GM19463 (cell line): ENCODE data around the gene FAM241B.

ENCODE experiments used
- ATAC-seq: cut with Tn5 transposase; IDR thresholded peaks from one replicate; pipeline ENCODE4 v1.9.1; 2021; ENCODE audit warnings: mild to moderate bottlenecking, moderate library complexity; ENCODE audit not compliant: unreplicated experiment

FAM241B gene

DNA sequence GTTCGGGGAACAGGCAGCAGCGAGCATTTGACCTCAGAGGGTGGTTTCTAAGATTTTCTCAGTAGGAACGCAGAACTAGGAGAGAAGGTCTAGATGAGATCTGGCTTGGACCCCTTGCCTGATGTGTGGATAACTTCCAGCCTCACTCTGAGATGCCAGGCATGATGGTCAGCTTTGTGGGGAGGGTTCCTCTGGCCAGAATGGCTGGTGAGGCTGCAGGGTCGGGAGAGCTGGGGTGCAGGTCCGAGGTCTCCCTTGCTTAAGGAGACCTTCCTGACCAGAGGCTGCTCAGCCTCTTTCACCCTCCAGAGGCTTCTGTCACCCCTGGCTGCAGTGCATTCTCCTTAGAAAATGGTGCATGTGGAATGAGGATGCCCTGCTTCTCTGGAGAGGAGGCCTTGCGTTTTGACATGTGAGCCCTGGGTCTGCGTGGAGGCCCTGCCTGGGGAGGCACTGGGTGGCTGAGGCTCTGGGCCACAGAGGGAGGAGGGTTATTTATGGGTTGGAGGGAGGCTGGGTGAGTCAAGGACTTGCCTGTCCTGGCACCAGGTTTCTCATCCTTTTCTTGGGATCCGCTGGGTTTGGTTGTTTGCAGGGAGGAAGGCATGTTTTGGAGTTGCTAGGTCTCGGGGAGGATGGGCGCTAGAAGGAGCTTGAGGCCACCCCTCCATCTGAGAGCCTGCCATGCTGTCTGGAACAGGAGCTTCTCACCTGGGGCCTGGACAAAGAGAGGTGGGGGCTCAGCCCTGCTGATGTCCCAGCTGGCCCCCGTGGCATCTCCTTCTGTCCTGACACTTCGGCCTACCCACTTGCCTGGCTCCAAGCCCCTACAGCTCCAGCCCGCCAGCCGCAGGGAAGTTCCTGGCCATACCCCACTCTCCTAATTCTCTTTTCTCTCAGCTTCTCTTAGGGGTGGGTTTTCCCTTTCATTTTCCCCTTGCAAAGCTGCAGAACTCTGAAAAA is 3.9 kb downstream of the FAM241B start:
- ATAC-seq = no peak

DNA sequence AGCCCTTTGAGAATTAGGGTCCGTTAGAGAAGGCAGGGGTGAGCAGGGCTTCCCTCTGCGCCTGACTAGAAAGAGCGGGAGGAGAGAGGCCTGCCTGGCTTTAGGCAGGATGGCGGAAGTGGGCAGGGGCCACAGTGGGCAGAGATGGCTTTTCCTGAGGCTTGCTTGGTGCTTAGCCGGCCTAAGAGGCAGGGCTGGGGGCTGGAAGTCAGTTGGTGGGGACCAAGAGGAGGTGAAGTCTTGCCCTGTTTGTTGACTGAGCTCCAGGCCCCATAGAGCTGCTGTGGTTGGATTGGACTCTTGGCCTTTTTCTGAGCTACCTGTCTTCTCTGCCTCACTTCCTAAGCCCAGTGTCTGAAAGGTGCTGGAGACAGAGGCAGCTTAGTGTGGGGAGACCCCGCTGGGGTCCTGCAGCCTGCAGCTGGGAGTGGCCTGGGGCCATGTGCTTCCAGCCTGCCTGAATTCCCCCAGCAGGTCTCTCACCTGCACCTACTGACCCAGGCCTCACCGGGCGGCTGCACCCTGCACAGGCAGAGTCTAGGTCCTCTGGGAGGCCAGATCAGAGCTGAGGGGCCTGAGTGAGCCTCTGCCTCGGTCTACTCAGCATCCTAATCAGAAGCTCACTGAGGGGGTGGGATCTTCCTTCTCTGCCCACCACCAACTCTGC is 4.8 kb downstream of the FAM241B start:
- ATAC-seq = no peak

DNA sequence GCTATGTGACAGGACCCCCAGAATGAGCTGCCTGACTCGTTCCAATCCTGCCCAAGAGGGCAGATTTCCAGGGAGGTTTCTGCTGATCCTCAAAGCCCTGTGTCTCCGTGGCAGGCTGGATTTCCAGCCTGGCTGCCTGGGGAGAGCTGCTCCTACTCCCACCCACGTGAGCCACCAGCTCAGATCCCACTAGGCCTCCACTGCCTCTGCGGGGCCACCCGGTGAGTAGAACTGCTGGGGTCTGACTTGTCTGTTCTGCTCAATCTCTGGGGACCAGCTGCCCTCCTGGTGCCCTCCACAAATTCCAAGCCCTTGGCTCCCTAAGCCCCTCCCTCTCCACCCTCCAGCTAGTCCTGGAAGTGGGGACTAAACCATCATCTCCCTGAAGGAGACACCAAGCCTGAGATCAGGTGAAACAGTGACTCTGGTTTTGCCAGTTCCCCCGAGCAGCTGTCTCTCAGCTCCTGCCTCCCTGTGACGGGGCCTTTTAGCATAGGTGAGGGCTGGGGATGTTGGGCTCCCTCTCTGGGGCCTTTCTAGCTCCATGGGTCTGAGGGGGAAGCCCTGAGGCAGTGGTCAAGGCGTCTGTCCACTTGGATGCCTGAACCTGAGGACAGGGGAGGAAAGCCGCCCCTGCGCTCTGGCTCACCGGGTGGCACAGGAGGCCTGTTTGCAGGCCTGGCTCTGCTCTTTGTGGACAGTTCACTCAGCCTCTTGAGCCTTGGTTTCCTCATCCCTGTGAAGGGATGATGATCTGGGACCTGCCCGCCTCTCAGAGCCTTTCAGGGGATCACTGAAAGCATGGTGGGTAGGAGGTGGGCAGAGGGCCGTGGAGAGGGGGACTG is 5.6 kb downstream of the FAM241B start:
- no peak for ATAC-seq

DNA sequence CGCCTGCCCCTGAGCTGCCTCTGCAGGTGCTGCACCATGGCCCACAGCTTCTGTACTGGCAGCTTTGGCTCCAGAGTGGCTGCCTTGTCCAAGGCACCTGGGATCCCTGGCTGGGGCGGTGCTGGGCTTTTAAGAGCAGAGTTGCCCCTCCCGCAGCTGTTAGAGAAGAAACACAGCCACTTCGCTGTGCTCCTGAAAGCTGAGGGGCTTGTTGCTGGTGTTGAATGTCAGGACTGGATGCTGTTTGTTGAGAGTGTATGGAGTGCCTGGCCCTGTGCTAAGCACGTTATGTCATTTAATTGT is 6.2 kb downstream of the FAM241B start:
- ATAC-seq = no peak

DNA sequence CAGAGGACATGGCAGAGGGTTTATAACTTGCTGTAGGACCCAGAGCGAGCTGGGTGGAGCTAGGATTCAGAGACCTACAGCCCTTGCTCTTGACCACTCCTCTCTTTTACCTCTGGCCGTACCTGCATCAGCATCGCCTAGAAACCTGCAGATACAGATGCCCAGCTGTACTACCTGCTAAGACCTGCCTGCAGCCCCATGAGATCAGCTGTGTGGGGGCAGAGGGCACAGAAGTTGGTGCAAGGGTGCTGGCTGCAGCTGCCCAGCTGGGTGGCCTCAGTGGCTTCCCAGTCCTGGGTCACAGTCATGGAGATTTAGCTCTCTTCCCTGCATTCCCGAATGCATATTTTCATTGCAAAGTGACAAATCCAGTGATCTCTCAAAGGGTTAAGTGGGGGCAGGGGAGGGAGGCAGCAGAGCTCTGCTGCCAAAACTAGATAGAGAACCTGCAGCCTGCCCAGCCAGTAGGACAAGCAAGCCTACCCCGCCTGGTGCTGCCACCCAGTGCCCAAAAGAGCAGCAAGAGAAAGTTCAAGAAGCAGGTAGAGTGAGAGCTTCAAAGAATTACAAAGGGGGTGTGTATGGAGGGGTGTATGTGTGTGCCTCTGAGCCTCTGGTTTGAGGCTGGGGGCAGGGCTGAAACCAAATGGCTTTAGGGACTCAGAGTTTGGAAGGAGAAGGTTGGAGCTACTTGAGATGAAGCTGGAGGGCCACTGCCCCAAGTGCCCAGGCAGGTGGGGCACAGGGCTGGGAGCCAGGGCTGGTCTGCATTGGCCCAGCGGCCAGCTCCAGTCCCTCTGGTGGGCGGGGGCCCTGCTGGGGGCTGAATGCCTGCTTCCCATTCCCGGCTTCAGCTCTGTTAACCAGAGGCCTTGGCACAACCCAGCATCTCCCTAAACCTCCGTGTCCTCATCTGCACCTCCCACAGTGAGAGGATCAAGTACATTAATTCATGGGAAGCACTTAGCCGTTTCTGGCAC is 6.9 kb downstream of the FAM241B start:
- no peak for ATAC-seq

DNA sequence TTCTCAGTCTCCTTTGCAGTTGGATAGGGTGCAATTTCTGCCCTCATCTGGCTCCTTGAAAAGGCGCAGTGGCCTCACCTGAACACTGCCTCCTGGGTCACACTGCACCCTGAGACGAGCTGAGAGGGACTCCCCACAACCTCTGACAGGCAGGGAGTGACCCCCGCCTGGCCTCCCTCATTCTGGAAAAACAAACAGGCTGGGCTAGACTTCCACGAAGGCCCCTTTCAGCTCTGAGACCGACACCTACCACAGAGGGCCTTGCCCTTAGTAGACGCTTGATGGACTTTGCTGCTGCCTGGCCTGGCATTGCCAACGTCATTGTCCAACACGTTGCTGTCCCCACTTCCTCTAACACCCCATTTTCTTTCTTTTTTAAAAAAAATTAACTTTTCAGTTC is 8.6 kb downstream of the FAM241B start:
- no peak for ATAC-seq

DNA sequence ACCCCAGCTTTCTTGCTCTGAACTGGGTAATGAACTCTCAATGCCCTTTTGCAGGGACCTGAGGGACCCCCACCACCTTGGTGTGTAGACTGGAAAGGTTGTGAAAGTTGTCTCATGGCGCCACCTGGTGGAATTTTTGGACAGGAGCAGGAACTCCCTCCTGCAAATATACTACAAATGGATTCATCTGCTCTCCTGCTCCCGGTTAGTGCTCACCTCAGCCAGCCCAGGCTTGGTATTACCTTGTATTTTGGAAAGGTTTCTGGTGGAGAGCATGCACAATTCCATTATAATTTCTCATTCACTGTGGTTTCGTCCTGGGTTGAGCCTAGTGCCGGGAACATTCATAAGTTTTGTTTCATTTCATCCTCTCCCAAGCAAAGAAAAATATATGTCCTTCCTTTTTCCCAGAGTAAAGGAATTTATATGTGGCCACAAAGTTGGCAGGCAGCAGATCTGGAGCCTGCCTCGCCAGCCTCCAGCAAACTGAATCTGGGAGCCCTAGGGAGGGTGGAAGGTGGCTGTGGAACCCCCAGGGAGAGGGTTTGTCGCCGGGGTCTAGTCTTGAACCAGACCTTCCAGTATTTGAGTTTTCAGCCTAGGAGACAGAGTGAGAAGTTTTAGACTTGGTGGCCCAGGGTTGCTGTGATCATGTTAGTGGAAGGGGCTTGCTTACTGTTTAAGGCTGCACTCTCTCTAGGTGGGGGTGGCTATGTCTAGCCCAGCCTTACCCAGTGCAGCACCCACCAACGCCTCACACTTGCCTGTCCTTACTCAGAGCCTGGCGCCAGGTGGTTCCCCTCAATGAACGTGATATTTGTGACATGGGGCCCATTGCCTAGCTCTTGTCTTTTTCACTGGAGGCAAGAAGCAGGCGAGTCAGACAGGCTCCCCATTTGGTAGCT is 9.5 kb downstream of the FAM241B start:
- no peak for ATAC-seq

DNA sequence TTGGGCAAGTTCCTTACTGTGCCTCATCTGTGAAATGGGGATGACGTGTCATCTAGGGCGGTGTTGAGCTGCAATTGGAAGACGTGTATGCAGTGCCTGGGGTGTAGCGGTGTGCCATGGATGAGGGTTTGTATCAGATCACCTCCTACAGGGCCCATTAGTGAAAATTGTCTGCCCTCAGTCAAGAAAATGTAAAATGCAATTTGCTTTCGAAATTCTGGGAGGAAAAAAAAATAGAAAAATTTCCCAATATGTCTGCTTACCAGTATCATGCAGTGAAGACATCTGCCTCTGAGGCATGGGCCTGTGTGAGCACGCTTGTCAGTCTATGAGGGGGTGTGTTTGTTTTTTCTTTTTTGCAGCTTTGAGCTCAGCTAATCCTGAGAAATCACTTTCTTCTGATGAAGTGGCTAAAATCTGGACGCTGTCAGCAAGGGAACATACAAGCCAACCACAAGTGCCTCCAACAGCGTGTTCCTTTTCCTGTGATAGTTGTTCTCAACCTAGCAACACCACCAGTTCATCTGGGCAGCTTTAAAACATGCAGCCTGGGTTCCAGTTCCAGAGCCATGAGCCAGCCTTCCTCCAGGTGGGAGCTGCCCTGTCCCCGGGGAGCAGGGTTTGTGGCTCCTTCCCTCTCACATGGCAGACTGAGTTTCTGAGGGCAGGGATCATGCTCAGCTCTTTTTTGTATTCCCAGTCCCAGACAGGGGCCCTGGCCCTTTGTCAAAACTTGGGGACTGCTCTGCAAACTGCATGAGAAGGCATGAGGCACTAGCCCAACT is 10.3 kb downstream of the FAM241B start:
- ATAC-seq = no peak

DNA sequence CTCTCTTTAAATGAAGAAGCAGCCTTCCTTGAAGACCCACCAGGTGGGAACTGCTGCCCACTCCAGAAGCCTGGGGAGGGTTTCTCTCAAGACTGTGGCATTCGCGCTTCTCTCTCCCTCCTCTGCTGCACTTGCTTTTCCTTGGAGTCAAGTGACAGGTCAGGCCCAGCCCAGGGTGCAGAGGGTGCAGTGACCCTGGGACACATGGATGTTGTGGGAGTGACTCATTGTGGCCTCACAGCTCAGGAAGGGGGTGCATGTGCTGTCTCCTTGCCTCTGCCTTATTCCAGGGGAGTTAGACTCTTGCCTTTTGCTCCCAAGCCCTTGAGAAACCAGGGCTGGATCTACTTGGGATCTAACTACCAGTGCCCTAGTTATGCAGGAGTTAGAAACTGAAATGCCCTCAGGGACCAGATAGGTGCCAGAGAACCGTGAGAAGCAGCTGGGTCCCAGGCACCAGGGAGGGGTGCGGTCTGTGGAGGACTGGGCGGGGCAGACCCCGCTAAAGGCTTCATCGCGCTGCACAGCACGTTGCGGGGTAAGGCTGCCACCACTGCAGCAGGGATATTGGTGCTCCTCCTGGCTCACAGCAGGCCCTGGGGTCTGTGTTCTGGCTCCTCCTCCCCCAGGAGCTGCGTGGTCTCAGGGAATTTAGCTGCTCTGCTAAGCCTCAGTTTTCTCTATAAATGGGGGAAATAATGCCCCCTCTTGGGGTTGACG is 11.4 kb downstream of the FAM241B start:
- ATAC-seq = no peak

DNA sequence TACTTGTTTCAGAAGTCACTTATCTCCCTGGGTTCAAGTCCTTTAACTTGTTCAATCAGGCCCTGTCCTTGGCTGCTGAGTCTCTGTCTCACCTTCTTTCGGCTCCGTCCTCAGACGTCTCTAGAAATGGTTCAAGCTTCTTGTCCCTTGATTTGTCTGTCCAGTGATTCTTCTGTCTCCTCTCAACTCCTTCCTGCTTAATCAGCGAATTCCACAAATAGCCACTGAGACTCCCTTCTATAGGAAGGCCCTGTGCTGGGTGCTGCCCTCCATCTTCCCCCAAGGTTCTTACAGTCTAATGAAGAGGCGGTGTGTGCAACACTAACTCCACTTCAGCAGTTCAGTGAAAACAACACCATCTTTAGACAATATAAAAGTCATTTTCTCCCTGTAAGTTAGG is 12.7 kb downstream of the FAM241B start:
- no peak for ATAC-seq

DNA sequence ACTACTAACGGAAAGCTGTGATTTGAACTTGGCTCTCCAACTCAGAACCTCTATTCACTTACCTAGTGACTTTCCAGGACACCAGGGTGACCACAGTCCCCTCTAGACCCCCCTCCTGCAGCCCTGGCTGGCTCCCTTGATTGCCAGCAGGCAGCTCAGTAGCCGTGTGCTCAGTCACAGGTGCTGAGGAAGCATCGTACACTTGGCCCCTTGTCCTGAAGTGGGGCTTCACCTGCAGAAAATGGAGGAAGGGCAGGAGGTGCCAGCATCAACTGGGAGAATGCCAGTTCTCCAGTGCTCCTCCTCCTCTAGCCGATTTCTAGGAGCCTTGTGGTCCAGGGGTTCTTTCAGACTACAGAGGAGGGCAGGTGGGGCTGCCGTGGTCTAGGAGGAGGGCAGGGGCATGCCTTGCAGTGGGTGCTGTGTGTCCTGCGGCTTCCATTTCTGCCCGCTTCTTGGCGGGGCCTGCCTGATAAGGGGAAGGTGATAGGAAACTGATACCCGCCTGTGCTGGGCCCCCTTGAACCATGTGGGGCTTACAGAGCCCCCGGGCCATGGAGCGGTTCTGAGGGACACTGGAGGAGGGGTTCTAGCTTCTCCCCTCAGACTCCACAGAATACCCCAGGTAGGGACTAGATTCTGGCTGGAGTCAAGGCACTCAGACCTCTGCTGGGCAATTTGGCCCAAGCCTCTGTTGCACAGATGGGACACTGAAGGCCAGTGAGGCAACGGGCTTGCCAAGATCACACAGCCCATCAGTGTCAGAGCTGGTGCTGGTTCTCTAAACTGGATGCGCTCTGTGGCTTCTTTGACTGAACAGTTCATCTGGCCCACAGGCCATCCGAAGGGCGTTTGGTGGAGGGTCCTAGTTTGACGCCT is 14.0 kb downstream of the FAM241B start:
- no peak for ATAC-seq

DNA sequence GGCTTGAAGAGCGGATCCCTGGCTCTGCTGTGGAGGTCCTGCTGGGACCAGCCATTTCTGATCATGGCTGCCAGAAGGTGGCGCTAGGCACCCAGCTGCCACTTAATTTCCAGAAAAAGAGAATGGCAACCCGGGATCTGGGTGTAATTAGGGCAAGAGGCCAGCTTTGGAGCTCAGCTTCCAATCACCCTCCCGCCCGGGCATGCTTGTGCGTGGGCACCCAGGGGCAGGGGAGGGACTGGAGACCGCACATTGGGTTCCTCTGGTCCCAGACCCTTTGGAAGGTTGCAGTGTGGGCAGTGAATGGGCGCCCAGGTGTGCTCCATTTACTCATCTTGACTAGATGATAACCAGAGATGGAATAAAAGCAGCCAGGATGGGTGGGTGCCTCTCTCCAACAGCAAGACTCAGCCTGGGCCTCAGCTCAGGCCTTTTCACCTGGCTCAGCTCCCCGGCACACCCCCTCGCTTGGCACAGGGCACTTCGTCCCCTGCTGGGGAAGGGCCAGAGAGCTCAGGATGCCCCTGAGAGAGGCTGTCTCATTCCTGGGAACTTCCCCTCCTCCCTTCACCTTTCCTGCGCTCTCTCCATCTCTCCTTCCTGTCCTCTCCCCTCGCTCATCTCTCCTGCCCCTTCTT is 14.7 kb downstream of the FAM241B start:
- ATAC-seq = no peak

DNA sequence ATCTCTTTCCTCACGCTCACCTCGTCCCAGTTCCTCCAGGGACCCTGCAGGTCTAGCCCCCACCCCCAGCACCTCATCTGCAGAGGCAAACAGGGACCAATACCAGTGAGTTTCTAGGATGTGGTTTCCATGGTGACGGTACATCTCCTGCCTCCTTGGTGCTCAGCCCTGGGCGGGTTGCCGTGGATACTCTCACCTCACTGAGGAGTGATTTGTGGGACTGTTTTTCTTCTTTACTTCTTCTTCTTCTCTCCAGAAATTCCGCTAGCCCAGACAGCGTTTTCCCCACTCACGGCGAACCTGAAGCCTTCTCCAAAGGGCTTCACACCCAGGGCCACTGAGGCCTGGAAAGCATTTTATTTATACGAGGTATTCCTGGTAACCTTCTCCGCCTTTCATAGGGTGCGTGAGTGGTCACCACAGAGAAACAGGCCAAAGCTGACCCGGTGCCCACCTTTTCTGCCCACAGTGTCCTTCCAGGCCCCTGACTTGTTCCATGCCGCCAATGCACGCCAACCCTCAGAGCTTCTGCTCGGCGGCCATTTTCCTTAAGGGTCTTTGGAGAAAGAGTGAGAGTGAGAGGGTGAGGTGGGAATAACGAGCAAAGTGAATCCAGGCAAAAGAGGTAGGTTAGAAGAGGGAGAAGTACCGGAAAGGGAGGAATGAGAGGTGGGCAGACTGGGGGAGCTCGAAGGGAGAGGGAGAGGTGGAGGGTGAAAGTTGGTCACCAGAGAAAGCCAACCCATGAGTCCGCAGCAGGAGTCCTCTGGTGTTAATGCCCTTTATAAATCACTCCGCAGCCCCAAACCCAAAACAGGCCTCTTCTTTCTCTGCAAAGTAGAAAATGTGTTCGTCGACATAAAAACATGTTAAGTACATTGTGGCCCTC is 15.5 kb downstream of the FAM241B start:
- ATAC-seq = no peak

DNA sequence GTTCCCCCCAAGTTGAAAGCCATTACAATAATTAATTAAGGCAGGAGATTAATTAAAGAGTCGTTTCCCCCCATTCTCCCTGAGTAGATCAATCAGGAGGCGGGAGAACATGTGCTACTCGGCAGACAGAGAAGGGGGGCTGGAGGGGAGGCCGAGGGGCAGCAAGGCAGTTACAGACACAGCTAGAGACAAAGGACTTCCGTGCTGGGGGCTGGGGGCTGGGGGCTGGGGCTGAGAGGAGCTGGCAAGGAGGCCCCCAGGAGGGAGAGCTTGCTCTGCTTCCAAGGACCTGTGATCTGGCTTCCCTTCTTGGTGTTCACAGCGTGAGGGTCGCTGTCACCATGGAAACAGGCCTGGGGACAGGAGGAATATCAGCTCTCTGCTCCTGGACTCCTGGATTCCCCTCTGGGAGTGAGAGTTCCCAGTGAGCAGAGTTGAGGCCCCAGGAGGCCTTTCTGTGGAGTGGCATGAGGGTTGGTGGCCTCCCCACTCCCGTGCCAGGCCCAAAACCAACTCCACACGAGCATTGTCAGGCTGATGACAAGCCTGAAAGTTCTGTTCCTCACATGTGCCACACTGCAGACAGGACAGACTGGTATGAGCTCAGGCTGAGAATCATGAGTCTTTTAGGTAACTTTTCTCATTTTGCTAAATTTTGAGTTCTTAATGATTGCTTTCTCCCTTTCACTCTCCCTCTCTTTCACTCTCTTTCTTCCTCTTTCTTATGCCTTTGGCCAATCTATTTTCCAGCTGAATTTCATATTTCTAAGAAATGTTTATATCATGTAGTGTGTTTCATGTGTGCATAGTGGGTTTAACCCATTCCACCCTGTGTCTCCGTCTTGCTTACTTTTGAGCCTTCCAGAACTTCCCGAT is 16.4 kb downstream of the FAM241B start:
- no peak for ATAC-seq

DNA sequence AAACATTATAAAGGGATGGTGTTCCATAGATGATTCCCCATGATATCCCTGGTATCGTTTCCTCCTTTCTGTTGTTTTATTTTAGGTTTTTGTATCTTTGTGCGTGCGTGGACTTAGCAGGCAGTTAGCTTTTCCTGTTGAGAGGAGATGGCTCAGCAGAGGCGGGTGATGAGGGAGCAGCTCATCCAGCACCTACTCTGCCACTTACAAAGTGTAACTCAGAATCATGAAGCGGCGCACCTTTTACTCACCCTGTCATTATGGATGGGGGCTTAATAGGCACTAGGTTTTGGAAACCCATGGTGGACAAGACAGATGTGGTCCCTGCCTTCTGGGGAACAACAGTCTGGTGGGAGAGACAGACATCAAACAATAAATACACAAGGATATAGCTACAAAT is 17.1 kb downstream of the FAM241B start:
- no peak for ATAC-seq
